ENCODE results near the gene TOPBP1.
"Not testable (repeated sequence)": the region's sequence is repeated elsewhere in the genome, so short reads cannot be mapped to it uniquely, and the experiment has no call there.

TOPBP1 gene

GRCh38 chr3:133661454-133662277 lies at the start of gene TOPBP1:
Gene TOPBP1, minus strand, starts transcription at chr3:133661941. Its CDS starts 814 bp downstream, at chr3:133661127.
- peak; percentile 81 to 87 for DNase-seq

- no peak for DNase-seq
Measured at GRCh38 chr3:133711013-133711412, 49.3 kb upstream of the TOPBP1 start.

- DNase-seq = no peak
Measured at GRCh38 chr3:133709139-133709750, 47.5 kb upstream of the TOPBP1 start.

- no peak for DNase-seq
Measured at GRCh38 chr3:133706033-133706432, 44.3 kb upstream of the TOPBP1 start.

- DNase-seq = no peak
Measured at GRCh38 chr3:133703915-133704314, 42.2 kb upstream of the TOPBP1 start.

GRCh38 chr3:133701435-133702358 lies 40.0 kb upstream of the TOPBP1 start:
- DNase-seq = no peak

GRCh38 chr3:133700351-133700750 lies 38.6 kb upstream of the TOPBP1 start:
- DNase-seq = no peak

GRCh38 chr3:133699903-133700302 lies 38.2 kb upstream of the TOPBP1 start:
- DNase-seq = no peak

GRCh38 chr3:133699467-133699866 lies 37.7 kb upstream of the TOPBP1 start:
- DNase-seq = no peak

GRCh38 chr3:133697960-133698359 lies 36.2 kb upstream of the TOPBP1 start:
- DNase-seq = no peak

GRCh38 chr3:133695560-133696171 lies 33.9 kb upstream of the TOPBP1 start:
- DNase-seq = no peak

GRCh38 chr3:133694288-133695268 lies 32.8 kb upstream of the TOPBP1 start:
- no peak for DNase-seq

- no peak for DNase-seq
Measured at GRCh38 chr3:133693821-133694220, 32.1 kb upstream of the TOPBP1 start.

- DNase-seq = no peak
Measured at GRCh38 chr3:133692759-133693158, 31.0 kb upstream of the TOPBP1 start.

- DNase-seq = no peak
Measured at GRCh38 chr3:133691273-133692107, 29.7 kb upstream of the TOPBP1 start.

- DNase-seq = not testable (repeated sequence)
Measured at GRCh38 chr3:133677993-133678392, 16.3 kb upstream of the TOPBP1 start.

GRCh38 chr3:133676336-133677118 lies 14.8 kb upstream of the TOPBP1 start:
- DNase-seq = no peak

- DNase-seq = no peak
Measured at GRCh38 chr3:133675631-133676335, 14.0 kb upstream of the TOPBP1 start.

GRCh38 chr3:133674290-133674919 lies 12.7 kb upstream of the TOPBP1 start:
- no peak for DNase-seq
